ENCODE results near the gene ANKRD27.
"Not testable (repeated sequence)": the region's sequence is repeated elsewhere in the genome, so short reads cannot be mapped to it uniquely, and the experiment has no call there.

The ANKRD27 gene

GRCh38 chr19:32674931-32675719 lies at the start of gene ANKRD27:
Gene ANKRD27 (minus strand): TSS chr19:32675180. CDS start chr19:32659015, 16,165 bp downstream.
- peak; percentile 97 for DNase-seq (ENCODE audit: low read depth in 2 of 2)

DNA sequence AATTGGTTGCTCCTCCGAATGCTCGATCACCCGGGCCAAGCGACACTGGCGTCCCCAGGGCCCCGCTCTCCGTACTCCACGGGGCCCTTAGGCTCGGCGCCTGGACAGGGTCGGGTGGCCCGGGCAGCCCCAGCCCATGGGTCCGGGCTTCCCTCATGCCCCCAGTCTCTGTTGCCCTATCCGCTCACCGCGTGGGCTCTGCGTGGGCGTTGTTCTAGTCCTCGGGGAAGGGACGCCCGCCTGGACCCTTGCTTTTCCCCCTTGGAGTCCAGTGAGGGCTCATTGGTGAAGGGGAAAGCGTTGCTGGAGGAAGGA lies 45.9 kb upstream of the ANKRD27 start:
- no peak for DNase-seq (ENCODE audit: low read depth in 2 of 2)

DNA sequence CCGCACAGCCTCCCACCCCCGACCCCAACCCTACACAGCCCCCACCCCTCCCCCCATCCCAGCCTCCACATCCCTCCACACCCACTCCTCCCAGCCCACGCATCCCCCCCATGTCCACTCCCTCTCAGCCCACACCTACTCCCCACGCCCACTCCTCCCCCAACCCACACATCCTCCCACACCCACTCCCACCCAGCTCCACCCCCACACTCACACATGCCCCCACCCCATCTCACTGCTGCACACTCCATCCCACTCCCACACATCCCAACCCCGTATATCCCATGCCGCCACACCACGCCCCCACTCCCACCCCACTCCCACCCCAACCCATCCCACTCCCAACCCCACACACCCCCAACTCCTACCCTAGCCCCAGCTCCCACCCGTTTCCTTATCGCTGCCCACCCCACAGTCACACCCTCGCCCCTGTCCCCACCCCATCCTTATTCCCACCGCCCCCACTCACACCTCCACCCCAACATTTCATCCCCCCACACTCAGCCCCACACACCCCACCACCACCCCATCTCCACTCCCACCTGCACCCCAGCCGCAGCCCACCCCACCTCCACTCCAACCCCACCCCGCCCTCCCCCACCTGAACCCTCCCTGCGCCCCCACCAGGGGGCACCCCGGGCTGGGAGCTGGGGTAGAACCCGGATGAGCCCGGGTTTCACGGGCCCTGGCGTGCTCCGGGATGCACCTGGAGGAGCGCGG lies 45.4 kb upstream of the ANKRD27 start:
- no peak for DNase-seq (ENCODE audit: low read depth in 2 of 2)

DNA sequence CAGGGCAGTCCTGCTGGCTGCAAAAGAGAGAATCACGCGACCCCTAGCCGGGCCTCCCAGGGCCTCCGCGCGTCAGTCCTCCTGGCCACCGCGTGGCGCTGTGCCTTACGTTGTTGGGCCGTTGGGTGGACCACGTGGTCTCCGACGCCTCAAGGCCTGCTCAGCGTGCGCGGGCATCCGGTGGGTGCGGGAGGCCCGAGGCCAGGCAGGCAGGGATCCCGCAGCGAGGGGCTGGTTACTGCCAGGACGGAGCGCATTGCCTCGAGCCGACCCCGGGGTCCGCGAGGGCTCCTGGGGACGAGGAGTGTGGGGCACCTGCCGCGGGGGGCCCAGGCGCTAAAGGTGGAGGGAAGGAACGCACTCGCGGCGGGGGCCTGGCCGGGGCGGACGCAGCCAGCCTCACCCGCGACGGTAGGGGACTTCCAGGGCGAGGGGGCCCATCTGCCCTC lies 44.7 kb upstream of the ANKRD27 start, which contains the start of gene TDRD12:
Gene TDRD12, plus strand, starts transcription at position 157 of the 449 bp plus-strand sequence. CDS start 306 bp downstream, outside the sequence.
- DNase-seq (ENCODE audit: low read depth in 2 of 2): no peak

DNA sequence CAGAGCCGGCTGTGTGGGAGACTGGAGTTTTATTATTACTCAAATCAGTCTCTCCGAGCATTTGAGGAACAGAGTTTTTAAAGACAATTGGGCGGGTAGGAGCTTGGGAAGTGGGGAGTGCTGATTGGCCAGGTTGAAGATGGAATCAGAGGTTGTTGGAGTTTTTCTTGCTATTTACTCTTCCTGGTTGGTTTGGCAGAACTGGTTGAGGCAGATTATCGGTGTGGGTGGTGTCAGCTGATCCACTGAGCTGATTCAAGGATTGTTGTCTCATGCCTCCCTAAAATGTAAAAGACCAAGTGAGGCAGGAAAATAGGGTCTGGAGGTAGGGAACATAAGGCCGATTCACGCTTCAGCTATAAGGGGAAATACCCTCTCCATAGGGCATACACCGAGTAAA lies 43.3 kb upstream of the ANKRD27 start:
- DNase-seq (ENCODE audit: low read depth in 2 of 2): no peak

DNA sequence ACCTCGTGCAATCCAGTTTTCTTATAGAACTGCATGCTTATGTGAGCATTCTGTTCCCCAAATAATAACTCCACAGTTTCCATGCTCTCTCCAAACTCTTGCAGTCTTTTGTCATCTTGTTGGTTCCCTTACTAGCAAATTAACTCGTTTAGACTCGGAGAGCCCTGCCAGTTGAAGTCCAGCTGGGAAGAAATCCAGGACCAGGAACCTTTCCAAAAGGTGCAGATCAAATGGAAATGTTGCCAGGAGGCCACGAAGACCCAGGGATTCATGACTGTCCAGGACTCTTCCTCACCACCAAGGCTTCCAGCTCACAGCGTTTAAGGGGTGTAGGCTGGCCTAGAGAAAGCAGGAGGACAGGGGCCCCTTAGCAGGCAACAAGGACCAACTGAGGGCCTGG lies 42.5 kb upstream of the ANKRD27 start:
- DNase-seq (ENCODE audit: low read depth in 2 of 2): no peak

- not testable (repeated sequence) for DNase-seq (ENCODE audit: low read depth in 2 of 2)
Measured at GRCh38 chr19:32716203-32716602, 41.2 kb upstream of the ANKRD27 start.

DNA sequence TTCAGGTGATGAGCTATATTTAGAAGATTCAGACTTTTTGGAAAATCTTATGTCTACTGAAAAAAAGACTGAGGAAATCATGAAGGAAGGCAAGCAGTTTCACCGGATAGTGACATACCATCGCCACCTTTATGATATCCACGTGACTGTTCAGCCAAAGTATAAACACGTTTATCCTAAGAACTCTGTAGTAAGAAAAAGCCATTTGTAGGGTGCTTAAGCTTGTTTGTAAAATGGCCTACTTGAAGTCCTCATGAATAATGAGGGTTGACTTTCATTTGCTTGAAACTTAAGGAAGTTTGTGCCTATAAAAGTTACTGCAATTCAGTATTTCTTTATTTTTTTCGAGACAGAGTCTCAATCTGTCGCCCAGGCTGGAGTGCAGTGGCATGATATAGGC lies 36.8 kb upstream of the ANKRD27 start:
- DNase-seq (ENCODE audit: low read depth in 2 of 2): no peak

DNA sequence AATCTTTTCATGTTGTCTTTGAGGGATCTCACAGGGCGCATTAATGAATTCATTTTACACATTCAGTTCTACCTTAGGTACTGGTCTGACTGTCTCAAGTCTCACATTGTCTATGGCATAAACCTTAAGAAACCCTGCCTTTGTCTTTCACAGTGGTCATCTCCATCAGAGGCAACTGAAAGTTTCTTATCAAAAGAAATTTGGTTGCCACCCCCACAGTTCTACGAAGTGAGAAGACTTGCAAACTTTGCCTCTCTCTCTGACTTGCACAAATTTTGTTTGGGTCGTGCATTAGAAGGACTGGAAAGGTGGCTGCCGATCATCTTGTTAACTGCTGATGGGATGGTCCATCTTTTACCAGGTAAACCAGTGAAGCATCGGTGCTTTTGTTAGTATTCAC lies 34.1 kb upstream of the ANKRD27 start:
- DNase-seq (ENCODE audit: low read depth in 2 of 2): no peak

GRCh38 chr19:32708457-32708856 lies 33.5 kb upstream of the ANKRD27 start:
- DNase-seq (ENCODE audit: low read depth in 2 of 2): no peak

GRCh38 chr19:32704006-32704405 lies 29.0 kb upstream of the ANKRD27 start:
- DNase-seq (ENCODE audit: low read depth in 2 of 2): not testable (repeated sequence)

DNA sequence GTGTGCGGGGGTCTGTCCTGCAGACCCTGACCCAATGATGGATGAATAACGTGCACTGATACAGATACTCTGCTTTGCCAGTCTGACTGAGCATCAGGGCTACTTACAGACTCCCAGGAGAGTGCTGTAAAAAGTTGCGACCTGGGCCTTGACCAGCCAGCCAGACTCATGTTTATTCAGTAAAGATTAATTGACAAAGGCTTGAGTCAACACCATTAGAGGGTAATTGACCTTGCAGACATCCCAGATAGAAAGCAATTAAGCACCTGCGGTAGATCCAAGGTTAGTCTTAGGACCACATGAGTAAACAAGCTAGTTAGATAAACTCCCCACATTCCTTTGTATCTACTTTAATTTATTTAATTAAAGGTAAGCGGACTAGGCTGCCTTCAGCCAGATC lies 27.0 kb upstream of the ANKRD27 start:
- no peak for DNase-seq (ENCODE audit: low read depth in 2 of 2)

DNA sequence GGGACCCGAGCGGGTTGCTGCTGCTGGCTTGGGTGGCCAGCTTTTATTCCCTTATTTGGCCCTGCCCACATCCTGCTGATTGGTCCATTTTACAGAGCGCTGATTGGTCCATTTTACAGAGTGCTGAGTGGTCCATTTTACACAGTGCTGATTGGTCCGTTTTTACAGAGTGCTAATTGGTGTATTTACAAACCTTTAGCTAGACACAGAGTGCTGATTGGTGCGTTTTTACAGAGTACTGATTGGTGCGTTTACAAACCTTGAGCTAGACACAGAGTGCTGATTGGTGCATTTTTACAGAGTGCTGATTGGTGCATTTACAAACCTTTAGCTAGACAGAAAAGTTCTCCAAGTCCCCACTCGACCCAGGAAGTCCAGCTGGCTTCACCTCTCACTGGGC lies 25.1 kb upstream of the ANKRD27 start:
- not testable (repeated sequence) for DNase-seq (ENCODE audit: low read depth in 2 of 2)

- not testable (repeated sequence) for DNase-seq (ENCODE audit: low read depth in 2 of 2)
Measured at GRCh38 chr19:32696771-32697170, 21.8 kb upstream of the ANKRD27 start.

- not testable (repeated sequence) for DNase-seq (ENCODE audit: low read depth in 2 of 2)
Measured at GRCh38 chr19:32695506-32695905, 20.5 kb upstream of the ANKRD27 start.

GRCh38 chr19:32694851-32695250 lies 19.9 kb upstream of the ANKRD27 start:
- DNase-seq (ENCODE audit: low read depth in 2 of 2): not testable (repeated sequence)

- not testable (repeated sequence) for DNase-seq (ENCODE audit: low read depth in 2 of 2)
Measured at GRCh38 chr19:32694316-32694715, 19.3 kb upstream of the ANKRD27 start.

- peak in 1 of 2 donors; percentile 28 for DNase-seq (ENCODE audit: low read depth in 2 of 2)
Measured at GRCh38 chr19:32693151-32694108, 18.4 kb upstream of the ANKRD27 start.

DNA sequence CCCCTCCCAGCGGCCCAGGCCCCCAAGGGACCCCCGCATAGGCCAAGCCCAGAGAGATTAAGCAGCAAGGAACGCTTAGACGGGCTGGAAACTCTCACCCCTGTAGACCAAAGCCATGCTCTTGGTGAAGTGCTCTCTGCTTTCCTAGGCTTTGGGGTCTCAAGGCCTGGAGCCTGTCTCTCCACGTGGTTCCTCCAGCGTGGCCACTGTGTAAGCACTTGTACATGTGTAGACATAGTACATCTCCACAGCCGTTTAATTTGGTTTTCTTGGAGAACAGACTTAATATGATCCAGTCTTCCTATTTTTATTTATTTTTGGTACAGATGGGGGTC lies 17.7 kb upstream of the ANKRD27 start:
- no peak for DNase-seq (ENCODE audit: low read depth in 2 of 2)

- DNase-seq (ENCODE audit: low read depth in 2 of 2): peak in 1 of 2 donors; percentile 51
Measured at GRCh38 chr19:32691952-32692726, 17.2 kb upstream of the ANKRD27 start.

GRCh38 chr19:32691291-32691951 lies 16.4 kb upstream of the ANKRD27 start, which contains the start of gene NUDT19:
Gene NUDT19 (plus strand): TSS chr19:32691821. CDS start chr19:32691961, 140 bp downstream.
- peak; percentile 76 to 80 for DNase-seq (ENCODE audit: low read depth in 2 of 2)

All from stimulated activated CD4-positive, alpha-beta T cell treated with anti-CD3 and anti-CD28 coated beads, Interleukin-4, amount 100 ng/mL, for 48 hours (primary cell).